Natural killer cell treated with Interleukin-12 subunit alpha and Interleukin-12 subunit beta and Interleukin-15 and Interleukin-18, amount 100 ng/mL, for 72 hours (primary cell): ENCODE data around the gene COL11A1. TPM values are rescaled to one million over a fixed set of nuclear protein-coding genes. Genes with fewer than 3 reads are reported as not detected.
A peak's percentile ranks its signal among the peaks of the same experiment; 100 is the strongest.

Experiments
- ATAC-seq, 2 donors: fragments of 150-1000 bp; cut with Tn5 transposase in 1 of 2; sonication (Bioruptor Pico), chemical (Tn5 transposase) in 1 of 2; 2 replicates each; pipeline ENCODE4 v1.10.0; 2021
- DNase-seq: peaks from one replicate; pipeline ENCODE4 v3.0.0; 2022; ENCODE audit warnings: low spot score
- H3K27ac Mint-ChIP-seq, 2 donors: 1 replicate in 1 of 2; 2 replicates in 1 of 2; pipeline ENCODE4 v1.8.0; 2022; ENCODE audit warnings: mixed read lengths in 2 of 2, mild to moderate bottlenecking in 1 of 2, moderate library complexity in 1 of 2
- H3K27me3 Mint-ChIP-seq, 2 donors: 1 replicate in 1 of 2; 2 replicates in 1 of 2; pipeline ENCODE4 v1.8.0; 2022; ENCODE audit warnings: mixed read lengths in 2 of 2
- H3K36me3 Mint-ChIP-seq: one replicate; pipeline ENCODE4 v1.8.0; 2022; ENCODE audit warnings: mixed read lengths
- H3K4me1 Mint-ChIP-seq, 2 donors: 1 replicate in 1 of 2; 2 replicates in 1 of 2; pipeline ENCODE4 v1.8.0; 2022; ENCODE audit warnings: low read depth in 2 of 2, mixed read lengths in 2 of 2, mild to moderate bottlenecking in 1 of 2
- H3K4me3 Mint-ChIP-seq: one replicate; pipeline ENCODE4 v1.8.0; 2022; ENCODE audit warnings: mixed read lengths
- H3K9me3 Mint-ChIP-seq: 2 replicates; pipeline ENCODE4 v1.8.0; 2022; ENCODE audit warnings: mixed read lengths
- total RNA-seq, 2 donors: library from RNA; stranded (reverse); gene quantifications; one replicate each; pipeline ENCODE4 v1.2.3, GENCODE V29; 2022

Gene COL11A1
- total RNA-seq, 2 donors from 2014 or later = not detected

DNA sequence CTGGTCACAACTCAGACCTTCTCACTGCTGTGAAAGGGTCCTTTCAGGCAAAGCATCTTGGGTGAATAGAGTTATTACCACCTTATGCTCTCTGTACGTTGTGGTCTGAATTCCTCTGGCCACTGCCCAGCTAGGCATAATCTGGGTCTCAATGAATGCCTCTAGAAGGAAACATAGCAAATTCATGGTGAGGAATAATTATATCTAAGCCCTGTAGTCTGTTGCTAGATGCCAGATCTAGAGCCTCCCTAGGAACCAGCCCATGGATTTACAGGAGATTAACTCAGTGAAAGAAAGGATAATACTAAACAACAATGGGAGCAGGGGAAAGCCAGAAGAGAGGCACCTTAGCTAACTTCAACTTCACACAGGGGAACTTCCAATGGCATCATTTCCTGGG lies 2.4 kb upstream of the COL11A1 start:
- DNase-seq (no peak), ATAC-seq (no peak)
- H3K9me3 Mint-ChIP-seq = no peaks in the 10 kb centered on the region
- no peak overlapping the region for H3K27ac Mint-ChIP-seq
- H3K36me3 Mint-ChIP-seq = no peaks in the 10 kb centered on the region
- peaks cover 0 to 5% of the 10 kb centered on the region in 2 donors for H3K4me1 Mint-ChIP-seq
- peaks cover 10% of the 10 kb centered on the region in 2 donors for H3K27me3 Mint-ChIP-seq
- H3K4me3 Mint-ChIP-seq = no peak overlapping the region

DNA sequence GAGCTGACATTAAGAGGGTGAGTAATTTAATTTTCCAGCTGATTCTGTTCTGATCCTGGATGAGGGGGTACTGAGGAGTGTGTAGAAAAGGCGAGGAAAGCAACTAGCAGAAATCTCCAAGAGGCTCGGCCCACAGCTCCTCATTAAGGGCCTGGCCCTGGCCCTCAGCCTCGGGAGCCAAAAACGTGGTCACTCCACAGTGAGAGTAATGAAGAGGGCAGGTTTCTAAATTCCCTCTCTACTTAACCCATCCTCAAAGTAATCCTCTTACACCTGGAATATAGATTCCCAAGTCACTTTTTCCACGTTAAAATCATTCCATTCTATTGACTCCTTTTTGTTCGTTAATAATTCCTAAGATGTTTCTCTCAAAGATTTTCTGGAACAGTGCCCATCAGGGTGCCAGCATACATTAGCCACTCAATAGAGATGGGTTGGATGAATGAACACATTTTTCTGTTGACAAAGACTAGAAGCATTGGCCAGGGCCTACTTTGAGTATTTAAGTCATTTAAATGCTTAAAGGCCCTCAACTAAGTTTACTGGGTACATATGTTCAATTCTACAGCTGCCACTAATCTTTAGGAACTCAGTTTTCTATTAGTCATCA lies 1.1 kb upstream of the COL11A1 start:
- no peak for ATAC-seq
- Mint-ChIP-seq H3K9me3 (no peaks in the 10 kb centered on the region), H3K4me1 (peaks cover 0 to 5% of the 10 kb centered on the region in 2 donors), H3K27ac (no peak overlapping the region), H3K4me3 (no peak overlapping the region), H3K36me3 (no peaks in the 10 kb centered on the region), H3K27me3 (peaks cover 10% of the 10 kb centered on the region in 2 donors)
- no peak for DNase-seq

DNA sequence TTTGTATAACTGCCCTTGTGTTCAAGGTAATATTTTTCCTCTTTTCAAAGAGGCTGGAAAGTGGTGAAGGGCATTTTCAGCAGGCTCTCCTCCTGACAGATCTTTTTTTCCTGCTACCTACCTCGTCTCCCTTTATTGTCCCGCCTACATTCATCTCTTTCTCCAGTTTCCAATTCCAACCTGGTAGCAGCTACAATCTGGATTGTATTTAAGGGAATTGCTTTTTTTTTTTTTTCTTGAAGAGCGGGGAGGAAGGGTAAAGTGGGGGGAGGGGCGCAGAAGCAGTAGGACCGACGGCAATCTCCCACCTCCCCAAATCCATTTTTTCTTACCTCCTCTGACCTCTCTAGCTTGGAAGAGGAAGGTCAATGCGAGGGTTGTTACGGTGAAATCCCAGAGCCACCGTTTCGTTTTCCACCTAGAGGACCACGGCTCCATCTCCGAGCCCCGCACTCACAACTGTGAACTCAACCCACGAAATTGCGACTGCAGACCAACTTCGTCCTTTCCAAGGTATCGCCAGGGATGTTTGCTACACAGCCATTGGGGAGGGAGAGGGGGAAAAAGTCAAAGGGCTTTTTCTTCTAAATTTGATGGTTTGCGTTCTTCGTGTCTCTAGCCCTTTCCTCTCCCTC lies 464 bp downstream of the COL11A1 start:
- Mint-ChIP-seq H3K36me3 (no peaks in the 10 kb centered on the region), H3K4me1 (peaks cover 0 to 5% of the 10 kb centered on the region in 2 donors), H3K27ac (no peak overlapping the region), H3K4me3 (peak overlapping the region; percentile 50), H3K9me3 (no peaks in the 10 kb centered on the region), H3K27me3 (peaks cover 10% of the 10 kb centered on the region in 2 donors)
- DNase-seq (no peak), ATAC-seq (no peak)

DNA sequence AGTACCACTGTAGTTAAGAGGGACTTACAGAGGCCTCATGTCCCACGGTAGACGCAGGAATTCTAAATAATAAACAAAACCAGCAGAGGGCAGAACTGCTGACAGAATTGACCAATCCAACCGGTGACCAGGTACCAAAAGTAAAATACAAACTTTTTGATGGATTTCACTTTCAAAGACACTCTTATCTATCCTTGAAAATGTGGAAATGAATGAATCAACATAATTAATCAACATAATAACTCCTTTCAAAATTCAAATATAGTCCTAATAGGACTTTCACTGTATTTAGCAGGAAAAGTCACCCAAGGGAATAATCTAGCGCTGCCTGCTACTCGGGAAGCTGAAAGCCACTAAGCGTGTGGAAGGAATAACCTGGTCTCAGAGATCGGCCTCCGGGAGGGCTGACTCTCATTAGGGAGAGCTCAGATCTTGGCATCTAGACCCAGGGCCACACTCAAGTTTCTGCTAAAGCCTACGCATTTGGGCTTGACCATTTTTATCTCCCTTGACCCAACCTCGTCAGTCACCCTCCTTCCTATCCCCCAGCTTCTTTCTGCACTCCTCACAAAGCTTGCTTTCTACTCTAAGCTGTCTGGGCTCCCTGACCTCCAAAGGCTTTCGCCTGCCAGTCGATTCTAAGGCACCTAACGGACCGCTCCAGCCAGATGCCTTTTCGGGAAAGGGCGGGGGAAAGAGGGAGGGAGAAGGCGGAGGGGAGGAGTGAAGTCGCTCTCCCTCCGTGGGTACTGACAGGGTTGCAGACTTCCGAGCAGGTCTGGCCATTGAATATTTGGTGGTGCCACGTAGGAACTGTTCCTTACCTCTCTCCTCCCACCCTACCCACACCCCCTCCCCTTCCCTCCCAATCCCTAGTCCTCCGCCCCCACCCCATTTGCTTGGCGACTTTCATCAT lies 1.6 kb downstream of the COL11A1 start:
- H3K27ac Mint-ChIP-seq = no peak overlapping the region
- ATAC-seq (no peak), DNase-seq (no peak)
- H3K27me3 Mint-ChIP-seq = peaks cover 10% of the 10 kb centered on the region in 2 donors
- no peak overlapping the region for H3K4me3 Mint-ChIP-seq
- no peaks in the 10 kb centered on the region for H3K36me3 Mint-ChIP-seq
- H3K4me1 Mint-ChIP-seq = peaks cover 0 to 5% of the 10 kb centered on the region in 2 donors
- no peaks in the 10 kb centered on the region for H3K9me3 Mint-ChIP-seq

DNA sequence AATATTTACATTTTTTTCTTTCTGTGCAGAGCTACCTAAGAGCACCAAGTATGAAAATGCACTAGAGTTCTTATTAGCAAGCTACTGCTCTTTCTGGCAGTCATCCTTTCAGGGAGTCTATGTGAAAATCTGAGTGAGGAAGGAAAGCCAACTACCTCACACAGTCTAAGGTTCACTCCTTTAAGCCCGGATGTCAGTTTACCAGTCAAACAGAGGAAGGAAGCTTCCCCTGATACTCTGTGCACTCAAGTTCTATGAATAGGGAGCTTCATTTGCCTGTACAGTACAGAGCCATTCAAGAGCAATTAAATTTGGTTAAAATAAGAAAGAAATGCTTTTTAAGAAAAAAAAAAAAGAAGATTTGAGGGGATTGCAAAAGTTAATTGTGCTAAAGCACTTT lies 6.9 kb downstream of the COL11A1 start:
- peaks cover 3% of the 10 kb centered on the region for H3K9me3 Mint-ChIP-seq
- DNase-seq (no peak), ATAC-seq (no peak)
- H3K4me3 Mint-ChIP-seq = no peak overlapping the region
- no peaks in the 10 kb centered on the region for H3K36me3 Mint-ChIP-seq
- H3K4me1 Mint-ChIP-seq = no peaks in the 10 kb centered on the region
- no peak overlapping the region for H3K27ac Mint-ChIP-seq
- H3K27me3 Mint-ChIP-seq = no peaks in the 10 kb centered on the region

DNA sequence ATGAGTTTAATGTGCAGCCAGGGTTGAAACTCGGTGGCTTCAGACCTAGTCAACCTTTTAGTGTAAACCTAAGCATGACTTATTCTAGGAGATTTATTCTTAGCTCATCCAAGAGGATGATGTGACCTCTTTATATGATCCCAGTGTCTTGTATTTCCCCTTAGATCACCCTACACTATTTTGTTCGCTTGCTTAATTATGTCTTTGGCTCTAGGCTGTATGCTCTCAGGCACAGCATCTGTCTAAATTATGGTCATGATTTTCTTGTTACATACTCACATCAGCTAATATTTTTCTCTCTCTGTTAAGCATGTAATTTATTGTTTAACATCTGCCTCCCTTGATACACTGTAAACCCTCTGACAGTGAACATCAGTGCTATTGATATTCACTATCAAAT lies 19.1 kb downstream of the COL11A1 start:
- no peak for DNase-seq
- peaks cover 16% of the 10 kb centered on the region for H3K9me3 Mint-ChIP-seq
- H3K27ac Mint-ChIP-seq = no peak overlapping the region
- no peaks in the 10 kb centered on the region for H3K27me3 Mint-ChIP-seq
- no peak overlapping the region for H3K4me3 Mint-ChIP-seq
- no peaks in the 10 kb centered on the region for H3K36me3 Mint-ChIP-seq
- H3K4me1 Mint-ChIP-seq = no peaks in the 10 kb centered on the region
- no peak for ATAC-seq

DNA sequence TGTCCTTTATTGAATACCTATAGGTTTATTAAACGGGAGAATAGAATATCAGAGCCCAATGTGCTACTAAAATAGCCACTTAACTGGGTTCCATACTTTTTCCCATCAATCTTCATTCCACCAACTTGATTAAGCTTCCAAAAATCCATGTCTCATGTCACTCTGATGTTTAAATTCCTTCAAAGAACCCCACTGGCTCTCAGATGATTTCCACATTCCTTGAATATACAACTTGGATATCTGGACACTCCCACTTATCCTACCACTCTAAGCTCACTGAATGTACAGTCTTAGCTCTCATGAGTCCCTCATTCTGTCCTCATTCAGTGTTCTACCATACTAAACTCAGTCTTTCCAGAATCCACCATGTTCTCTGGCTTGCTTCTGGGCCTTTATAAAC lies 21.1 kb downstream of the COL11A1 start:
- Mint-ChIP-seq H3K9me3 (peaks cover 8% of the 10 kb centered on the region), H3K36me3 (no peaks in the 10 kb centered on the region), H3K27me3 (no peaks in the 10 kb centered on the region), H3K4me1 (no peaks in the 10 kb centered on the region), H3K27ac (no peak overlapping the region), H3K4me3 (no peak overlapping the region)
- ATAC-seq (no peak), DNase-seq (no peak)

DNA sequence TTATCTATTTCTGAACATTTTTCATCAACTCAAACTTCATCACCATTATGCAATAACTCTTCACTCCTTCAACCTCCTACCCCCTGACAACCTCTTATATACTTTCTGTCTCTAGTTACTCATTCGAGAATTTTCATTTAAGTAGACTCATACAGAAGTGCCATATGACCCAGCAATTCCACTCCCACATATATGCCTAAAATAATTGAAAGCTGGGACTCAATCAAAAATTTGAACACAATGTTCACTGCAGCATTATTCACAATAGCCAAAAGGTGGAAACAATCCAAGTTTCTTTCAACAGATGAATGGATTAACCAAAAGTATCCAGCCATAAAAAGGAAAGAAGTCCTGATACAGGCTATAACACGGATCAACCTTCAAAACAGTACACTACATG lies 24.1 kb downstream of the COL11A1 start:
- H3K4me1 Mint-ChIP-seq = no peaks in the 10 kb centered on the region
- H3K9me3 Mint-ChIP-seq = peaks cover 3% of the 10 kb centered on the region
- DNase-seq (no peak), ATAC-seq (no peak)
- no peak overlapping the region for H3K27ac Mint-ChIP-seq
- H3K36me3 Mint-ChIP-seq = no peaks in the 10 kb centered on the region
- no peaks in the 10 kb centered on the region for H3K27me3 Mint-ChIP-seq
- H3K4me3 Mint-ChIP-seq = no peak overlapping the region

DNA sequence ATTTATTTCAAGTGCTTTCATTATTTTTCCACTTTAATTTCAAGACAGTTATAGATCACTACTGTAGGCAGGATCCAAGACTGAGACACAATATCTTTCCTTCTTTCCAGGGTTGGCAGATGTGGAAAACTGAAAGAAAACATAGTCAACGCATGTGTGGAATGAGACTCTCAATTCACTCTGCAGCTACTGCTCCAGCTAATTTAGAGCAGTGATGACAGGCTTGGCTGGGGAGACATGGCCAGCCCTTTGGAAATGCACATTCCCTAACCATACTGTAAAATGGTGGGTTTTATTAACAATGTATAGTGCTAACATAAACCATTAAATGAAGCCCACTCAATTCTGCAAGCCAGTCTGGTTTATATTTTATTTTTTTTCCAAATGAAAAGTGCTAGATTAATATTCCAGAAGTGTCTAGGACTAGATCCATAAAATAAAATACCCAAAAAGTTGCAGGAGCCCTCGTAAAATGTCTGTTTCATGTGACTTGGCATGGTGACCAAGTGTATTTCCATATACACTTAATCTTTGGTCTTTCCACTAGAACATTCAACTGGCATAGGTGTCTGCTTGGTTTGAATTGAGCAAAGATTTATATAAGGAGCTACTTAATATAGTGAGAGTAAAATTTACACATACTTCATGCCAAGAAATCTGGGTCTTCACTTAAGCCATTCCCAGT lies 32.9 kb downstream of the COL11A1 start:
- no peak for ATAC-seq
- Mint-ChIP-seq H3K4me1 (no peaks in the 10 kb centered on the region), H3K27me3 (no peaks in the 10 kb centered on the region), H3K4me3 (no peak overlapping the region), H3K9me3 (peaks cover 6% of the 10 kb centered on the region), H3K36me3 (no peaks in the 10 kb centered on the region), H3K27ac (no peak overlapping the region)
- no peak for DNase-seq

DNA sequence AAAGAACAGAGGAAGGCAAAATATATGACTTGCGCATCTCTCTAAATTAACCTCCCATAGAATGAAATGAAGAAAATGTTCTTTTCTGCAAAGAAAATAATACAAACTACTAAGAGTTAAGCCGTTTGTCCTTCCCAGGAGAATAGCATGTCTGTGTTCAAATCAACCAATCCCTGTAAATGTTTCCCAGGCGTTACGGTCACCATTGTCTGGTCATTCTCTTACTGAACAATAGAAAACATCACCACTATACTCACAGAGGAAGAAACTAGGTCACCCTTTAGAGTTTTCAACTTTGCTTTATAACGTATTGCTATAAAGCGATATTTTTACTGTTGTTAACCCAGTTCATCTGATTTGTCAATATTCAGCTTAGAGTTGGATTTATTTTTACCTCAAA lies 34.1 kb downstream of the COL11A1 start:
- no peaks in the 10 kb centered on the region for H3K4me1 Mint-ChIP-seq
- no peak overlapping the region for H3K4me3 Mint-ChIP-seq
- DNase-seq (no peak), ATAC-seq (no peak)
- peaks cover 6% of the 10 kb centered on the region for H3K9me3 Mint-ChIP-seq
- no peaks in the 10 kb centered on the region for H3K27me3 Mint-ChIP-seq
- H3K27ac Mint-ChIP-seq = no peak overlapping the region
- H3K36me3 Mint-ChIP-seq = no peaks in the 10 kb centered on the region

DNA sequence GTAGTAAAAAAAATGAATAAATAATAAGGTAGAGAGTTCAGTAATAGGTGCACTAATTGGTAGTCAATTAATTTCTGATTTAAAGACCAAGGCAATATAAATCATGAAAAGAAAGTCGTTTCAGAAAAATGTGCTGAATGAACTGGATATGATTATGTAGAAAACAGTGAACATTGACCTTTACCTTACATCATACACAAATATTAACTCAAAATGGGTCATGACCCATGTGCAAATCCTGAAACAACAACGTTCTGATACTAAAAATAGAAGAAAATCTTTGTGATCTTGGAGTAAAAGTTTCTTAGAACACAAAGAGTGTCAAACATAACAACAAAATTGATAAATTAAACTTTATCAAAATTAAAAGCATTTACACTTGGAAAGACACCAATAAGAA lies 39.1 kb downstream of the COL11A1 start:
- Mint-ChIP-seq H3K36me3 (no peaks in the 10 kb centered on the region), H3K4me3 (no peak overlapping the region), H3K27me3 (no peaks in the 10 kb centered on the region), H3K27ac (no peak overlapping the region), H3K9me3 (no peaks in the 10 kb centered on the region), H3K4me1 (no peaks in the 10 kb centered on the region)
- no peak for ATAC-seq
- DNase-seq = no peak

DNA sequence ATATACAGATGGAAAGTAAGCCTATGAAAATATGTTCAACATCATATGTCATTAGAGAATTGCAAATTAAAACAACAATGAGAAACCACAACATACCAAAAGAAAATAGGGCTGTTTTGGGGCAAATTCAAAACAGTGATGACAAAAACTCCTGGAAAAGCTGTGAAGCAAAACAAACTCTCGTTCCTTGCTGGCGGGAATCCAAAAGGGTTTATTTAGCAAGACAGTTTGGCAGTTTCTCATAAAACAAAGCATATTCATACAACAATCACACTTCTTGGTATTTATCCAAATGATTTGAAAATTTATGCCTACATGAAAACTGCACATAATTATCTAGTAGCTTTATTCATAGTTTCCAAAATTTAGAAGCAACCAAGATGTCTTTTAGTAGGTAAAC lies 44.4 kb downstream of the COL11A1 start:
- H3K36me3 Mint-ChIP-seq = no peaks in the 10 kb centered on the region
- H3K4me1 Mint-ChIP-seq = no peaks in the 10 kb centered on the region
- no peaks in the 10 kb centered on the region for H3K27me3 Mint-ChIP-seq
- peaks cover 3% of the 10 kb centered on the region for H3K9me3 Mint-ChIP-seq
- ATAC-seq = no peak
- DNase-seq = no peak
- H3K27ac Mint-ChIP-seq = no peak overlapping the region
- H3K4me3 Mint-ChIP-seq = no peak overlapping the region

DNA sequence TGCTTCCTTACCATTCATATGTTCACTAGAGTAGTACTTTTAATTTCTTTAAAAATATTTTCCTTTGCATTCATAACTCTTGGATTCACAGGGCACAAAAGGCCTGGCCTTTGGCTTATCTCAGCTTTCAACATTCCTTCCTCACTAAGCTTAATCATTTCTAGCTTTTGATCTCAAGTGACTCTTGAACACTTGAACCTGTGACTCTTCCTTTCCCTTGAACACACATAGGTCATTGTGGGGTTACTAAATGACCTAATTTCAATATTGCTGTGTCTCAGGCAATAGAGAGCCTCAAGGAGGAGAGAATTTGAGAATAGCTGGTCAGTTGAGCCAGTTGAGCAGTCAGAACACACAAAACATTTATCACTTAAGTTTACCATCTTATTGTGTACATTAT lies 49.9 kb downstream of the COL11A1 start:
- H3K9me3 Mint-ChIP-seq = peaks cover 6% of the 10 kb centered on the region
- no peak overlapping the region for H3K4me3 Mint-ChIP-seq
- no peak for DNase-seq
- ATAC-seq = no peak
- no peaks in the 10 kb centered on the region for H3K36me3 Mint-ChIP-seq
- no peak overlapping the region for H3K27ac Mint-ChIP-seq
- no peaks in the 10 kb centered on the region for H3K4me1 Mint-ChIP-seq
- H3K27me3 Mint-ChIP-seq = no peaks in the 10 kb centered on the region

DNA sequence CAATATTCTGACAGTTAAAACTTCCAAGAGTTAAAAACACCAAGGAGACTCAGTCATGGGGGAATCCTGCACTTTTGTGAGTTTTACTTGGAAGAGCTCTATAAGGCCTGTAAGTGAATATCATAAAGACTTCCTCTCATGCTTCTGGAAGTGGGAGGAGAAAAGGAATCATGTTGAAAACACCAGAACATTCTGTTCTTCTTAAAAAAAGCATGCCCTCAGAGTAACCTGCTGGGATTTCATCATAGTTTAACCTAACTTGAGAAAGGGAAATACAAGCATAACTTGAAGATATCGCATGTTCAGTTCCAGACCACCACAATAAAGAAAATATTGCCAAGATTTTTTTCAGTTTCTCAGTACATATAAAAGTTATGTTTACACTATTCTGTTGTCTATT lies 51.9 kb downstream of the COL11A1 start:
- no peak overlapping the region for H3K27ac Mint-ChIP-seq
- no peak for ATAC-seq
- no peak for DNase-seq
- H3K9me3 Mint-ChIP-seq = peaks cover 6% of the 10 kb centered on the region
- no peaks in the 10 kb centered on the region for H3K27me3 Mint-ChIP-seq
- no peaks in the 10 kb centered on the region for H3K36me3 Mint-ChIP-seq
- H3K4me1 Mint-ChIP-seq = no peaks in the 10 kb centered on the region
- no peak overlapping the region for H3K4me3 Mint-ChIP-seq
